ENCODE results near the gene ZFHX3. TPM values are rescaled to one million over a fixed set of nuclear protein-coding genes. Genes with fewer than 3 reads are reported as not detected.
A peak's percentile ranks its signal among the peaks of the same experiment; 100 is the strongest.

Gene ZFHX3
- total and polyA plus RNA-seq, 2 of the 8 experiments (the other 6 are each of a cell fraction or from before 2014, with no cell fraction given): 0.08 to 0.99 TPM

DNA sequence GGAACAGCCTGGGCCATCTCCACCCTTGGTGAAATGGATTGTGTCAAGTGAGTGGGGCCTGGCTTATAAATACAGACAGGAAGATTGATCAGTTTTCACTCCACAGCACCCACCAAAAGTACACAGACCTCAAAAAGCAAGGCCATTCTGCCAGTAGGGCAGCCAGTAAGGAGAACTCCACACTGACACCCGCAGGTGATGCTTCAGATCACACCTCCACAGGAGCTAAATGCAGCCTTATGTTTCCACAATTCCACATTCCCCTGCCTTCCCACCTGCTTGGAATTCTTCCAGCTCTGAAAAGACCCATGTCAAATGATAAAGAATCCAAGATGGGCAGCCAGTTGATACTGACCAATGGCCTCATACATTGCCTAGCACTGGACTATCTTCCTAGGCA is 191.1 kb downstream of the ZFHX3 start:
- Histone ChIP-seq H3K9ac (replicated peaks in 1 of 4; ENCODE audit: extremely low read depth in 1 of 4, low read depth in 3 of 4, low read length in 3 of 4) (no peak overlapping the region), H3K4me1 (replicated peaks in 1 of 4; ENCODE audit: control insufficient read depth in 3 of 4, insufficient read depth in 4 of 4, low read length in 3 of 4) (peaks cover 0 to 2% (median 0%) of the 10 kb centered on the region in 4 experiments; a peak in 1 of 7 replicates), H4K8ac (ENCODE audit: extremely low read depth, insufficient read depth, low read length) (no peak overlapping the region), H3K9me3 (ENCODE audit: insufficient read depth in 2 of 2, low read depth in 1 of 2, low read length in 1 of 2) (no peaks in the 10 kb centered on the region), H4K91ac (replicated peaks; ENCODE audit: insufficient read length, low read length) (no peak overlapping the region), H3K36me3 (ENCODE audit: control insufficient read depth in 2 of 4, insufficient read depth in 4 of 4, low read length in 3 of 4) (no peaks in the 10 kb centered on the region), H3K79me1 (ENCODE audit: low read depth, low read length) (no peaks in the 10 kb centered on the region), H3K18ac (ENCODE audit: extremely low read depth, low read length) (no peak overlapping the region), H3K14ac (ENCODE audit: insufficient read length) (no peak overlapping the region), H2BK120ac (replicated peaks; ENCODE audit: low read depth, low read length) (no peak overlapping the region), H2AK5ac (ENCODE audit: low read depth, low read length) (no peak overlapping the region), H4K5ac (ENCODE audit: insufficient read length, low read depth, low read length) (no peak overlapping the region), H3K23ac (ENCODE audit: insufficient read length) (no peak overlapping the region), H2BK15ac (ENCODE audit: low read length) (no peak overlapping the region), H3K23me2 (ENCODE audit: low read depth, low read length) (no peaks in the 10 kb centered on the region), H2BK12ac (ENCODE audit: low read depth, low read length) (no peak overlapping the region), H3K79me2 (ENCODE audit: control insufficient read depth in 1 of 2, insufficient read depth in 2 of 2, low read length in 2 of 2) (no peaks in the 10 kb centered on the region), H2BK20ac (ENCODE audit: low read length) (no peak overlapping the region), H4K20me1 (replicated peaks in 1 of 2; ENCODE audit: control insufficient read depth in 1 of 2, insufficient read depth in 2 of 2, low read length in 2 of 2) (no peaks in the 10 kb centered on the region), H3K27me3 (replicated peaks in 1 of 4; ENCODE audit: control insufficient read depth in 3 of 4, extremely low read depth in 1 of 4, insufficient read depth in 3 of 4, low read length in 3 of 4) (no peaks in the 10 kb centered on the region; a peak in 2 of 7 replicates), H2BK5ac (ENCODE audit: low read depth, low read length) (no peak overlapping the region), H2AFZ (ENCODE audit: low read length) (no peak overlapping the region), H3K4ac (replicated peaks; ENCODE audit: insufficient read length, low read depth, low read length) (no peak overlapping the region), H3K56ac (replicated peaks; ENCODE audit: insufficient read length, low read depth, low read length) (no peak overlapping the region), H3K4me2 (ENCODE audit: insufficient read depth in 1 of 2, low read depth in 2 of 2, low read length in 2 of 2) (no peak overlapping the region), H3K4me3 (ENCODE audit: extremely low read depth in 1 of 4, insufficient read depth in 2 of 4, low read depth in 3 of 4, low read length in 4 of 4) (no peak overlapping the region), H3K27ac (ENCODE audit: low read depth, low read length) (no peak overlapping the region)
- POLR2A ChIA-PET (ENCODE audit: partially characterized antibody): interaction anchor here (1.2 to 1.7 kb wide), 2 partner anchors 18 to 197 kb away, joined by 3 to 5 read pairs; no protein-coding TSS in a partner anchor
- DNase-seq (ENCODE audit: low read depth in 1 of 2, low spot score in 2 of 2): peak in 1 of 2 experiments; percentile 71
- FAIRE-seq: peak; percentile 65
- CTCF ChIA-PET (ENCODE audit: partially characterized antibody): interaction anchor here (0.6 to 25.5 kb wide), 59 partner anchors 9 to 615 kb away, joined by 3 to 376 read pairs (median 4); no protein-coding TSS in a partner anchor
- 50% methylated on average over 1 of the region's 1 CpG; no CpG with 5 or more reads in 1 of the 2 experiments for WGBS, 2 experiments (ENCODE audit: extremely low coverage in 1 of 2, insufficient coverage in 1 of 2, insufficient read length in 1 of 2, insufficient replicate concordance in 2 of 2, low coverage in 1 of 2, low lambda C conversion rate in 2 of 2, missing lambda C conversion rate in 1 of 2)
- TF ChIP-seq ASH2L (IDR thresholded peaks at IDR 0.05; ENCODE audit: low read length) (no peak), FOSL1 (IDR thresholded peaks at IDR 0.05; ENCODE audit: insufficient read depth, low read depth, low read length) (no peak)
- TF ChIP-seq, protein P1, sequence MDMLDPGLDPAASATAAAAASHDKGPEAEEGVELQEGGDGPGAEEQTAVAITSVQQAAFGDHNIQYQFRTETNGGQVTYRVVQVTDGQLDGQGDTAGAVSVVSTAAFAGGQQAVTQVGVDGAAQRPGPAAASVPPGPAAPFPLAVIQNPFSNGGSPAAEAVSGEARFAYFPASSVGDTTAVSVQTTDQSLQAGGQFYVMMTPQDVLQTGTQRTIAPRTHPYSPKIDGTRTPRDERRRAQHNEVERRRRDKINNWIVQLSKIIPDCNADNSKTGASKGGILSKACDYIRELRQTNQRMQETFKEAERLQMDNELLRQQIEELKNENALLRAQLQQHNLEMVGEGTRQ (IDR thresholded peaks at IDR 0.05; ENCODE audit: low read length): no peak
